ENCODE results near the gene SYK. TPM values are rescaled to one million over a fixed set of nuclear protein-coding genes. Genes with fewer than 3 reads are reported as not detected.

SYK gene
- total RNA-seq, 1 experiment from 2014 or later, result 9.0 TPM

DNA sequence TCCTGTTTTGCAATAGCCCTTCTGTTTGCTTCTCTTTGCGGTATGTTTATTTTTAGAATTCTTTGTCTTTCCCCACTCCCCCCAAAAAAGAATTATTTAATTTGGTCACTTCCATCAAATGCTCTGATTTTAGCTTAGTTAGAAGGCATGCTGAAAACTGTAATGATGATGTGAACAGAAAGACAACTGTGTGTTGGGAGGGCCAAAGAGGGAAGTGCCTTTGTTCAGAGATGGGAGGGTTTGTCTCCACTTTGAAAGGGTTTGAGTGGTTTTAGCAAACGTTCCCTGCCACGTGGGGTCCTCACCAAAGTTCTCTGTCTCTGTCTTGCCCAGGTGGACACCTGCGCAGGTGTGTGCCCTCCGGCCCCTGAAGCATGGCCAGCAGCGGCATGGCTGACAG lies 41.9 kb downstream of the SYK start:
- TF ChIP-seq ATF3 (IDR thresholded peaks at IDR 0.05) (no peak), CEBPB (IDR thresholded peaks at IDR 0.05; ENCODE audit: low read depth) (no peak), ELF1 (IDR thresholded peaks at IDR 0.05; ENCODE audit: borderline replicate concordance, low read depth) (no peak), RAD21 (IDR thresholded peaks at IDR 0.05; ENCODE audit: low read depth) (no peak), SRF (IDR thresholded peaks at IDR 0.05; ENCODE audit: low read depth) (no peak), ZNF274 (IDR thresholded peaks at IDR 0.05; ENCODE audit: low read depth, low read length) (no peak), ZFX (IDR thresholded peaks at IDR 0.05) (no peak), TCF7L2 (IDR thresholded peaks at IDR 0.05; ENCODE audit: borderline replicate concordance, extremely low read depth, insufficient read depth, insufficient read length) (no peak), POLR2AphosphoS5 (IDR thresholded peaks at IDR 0.05; ENCODE audit: low read depth, low read length) (no peak), EGR1 (IDR thresholded peaks at IDR 0.05; ENCODE audit: low read depth) (no peak)
- TF ChIP-seq, protein P1, sequence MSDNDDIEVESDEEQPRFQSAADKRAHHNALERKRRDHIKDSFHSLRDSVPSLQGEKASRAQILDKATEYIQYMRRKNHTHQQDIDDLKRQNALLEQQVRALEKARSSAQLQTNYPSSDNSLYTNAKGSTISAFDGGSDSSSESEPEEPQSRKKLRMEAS (IDR thresholded peaks at IDR 0.05), result no peak
- H3K4me2 ChIP-seq (ENCODE audit: low read length), result no peak overlapping the region
- no peak overlapping the region for H3K4me3 ChIP-seq (replicated peaks in 1 of 2; ENCODE audit: low read depth in 1 of 2, low read length in 2 of 2)
- CTCF ChIA-PET, result no interaction called here
- DNase-seq (ENCODE audit: low read depth, low spot score) (no peak), ATAC-seq (no peak)
- no peak overlapping the region for H2AFZ ChIP-seq (ENCODE audit: low read depth, low read length, poor library complexity, severe bottlenecking)
- no peak overlapping the region for H3K27ac ChIP-seq (ENCODE audit: low read depth, low read length)
- H3K36me3 ChIP-seq (ENCODE audit: control insufficient read depth in 1 of 2, insufficient read depth in 2 of 2, low read length in 2 of 2), result no peaks in the 10 kb centered on the region
- RAD21 ChIA-PET (ENCODE audit: low non-redundant PET in 1 of 2, low total read pairs in 2 of 2, uncharacterized antibody in 2 of 2, unreplicated experiment in 2 of 2), result no interaction called here
- POLR2A ChIA-PET, result no interaction called here
- no peaks in the 10 kb centered on the region for H3K79me2 ChIP-seq (ENCODE audit: insufficient read depth, low read length)
- H3K9me3 ChIP-seq (ENCODE audit: control insufficient read depth in 1 of 2, insufficient read depth in 1 of 2, low read depth in 1 of 2, low read length in 2 of 2), result peaks cover 0 to 12% of the 10 kb centered on the region in 2 experiments; a peak in 1 of 4 replicates
- no peaks in the 10 kb centered on the region for H3K4me1 ChIP-seq (ENCODE audit: control insufficient read depth in 1 of 2, insufficient read depth in 2 of 2, low read length in 2 of 2)
- no peaks in the 10 kb centered on the region for H3K9me2 ChIP-seq (ENCODE audit: insufficient read depth)
- H4K20me1 ChIP-seq (ENCODE audit: insufficient read depth), result no peaks in the 10 kb centered on the region
- BruUV-seq (replicated peaks), result no TSS peak
- intact Hi-C loops (cut with micrococcal nuclease), result no loop called here
- H3K9ac ChIP-seq (ENCODE audit: low read length), result no peak overlapping the region
- H3K27me3 ChIP-seq (ENCODE audit: insufficient read depth, low read length), result no peaks in the 10 kb centered on the region

- Histone ChIP-seq H3K4me1 (ENCODE audit: control insufficient read depth in 1 of 2, insufficient read depth in 2 of 2, low read length in 2 of 2) (no peaks in the 10 kb centered on the region), H3K4me2 (ENCODE audit: low read length) (no peak overlapping the region), H3K9me3 (ENCODE audit: control insufficient read depth in 1 of 2, insufficient read depth in 1 of 2, low read depth in 1 of 2, low read length in 2 of 2) (peaks cover 0 to 12% of the 10 kb centered on the region in 2 experiments; a peak in 1 of 4 replicates), H2AFZ (ENCODE audit: low read depth, low read length, poor library complexity, severe bottlenecking) (no peak overlapping the region), H3K27ac (ENCODE audit: low read depth, low read length) (no peak overlapping the region), H3K4me3 (replicated peaks in 1 of 2; ENCODE audit: low read depth in 1 of 2, low read length in 2 of 2) (no peak overlapping the region), H3K79me2 (ENCODE audit: insufficient read depth, low read length) (no peaks in the 10 kb centered on the region), H3K9me2 (ENCODE audit: insufficient read depth) (no peaks in the 10 kb centered on the region), H3K9ac (ENCODE audit: low read length) (no peak overlapping the region), H4K20me1 (ENCODE audit: insufficient read depth) (no peaks in the 10 kb centered on the region), H3K27me3 (ENCODE audit: insufficient read depth, low read length) (no peaks in the 10 kb centered on the region), H3K36me3 (ENCODE audit: control insufficient read depth in 1 of 2, insufficient read depth in 2 of 2, low read length in 2 of 2) (no peaks in the 10 kb centered on the region)
- ATAC-seq (no peak), DNase-seq (ENCODE audit: low read depth, low spot score) (no peak)
- ChIA-PET CTCF (no interaction called here), RAD21 (ENCODE audit: low non-redundant PET in 1 of 2, low total read pairs in 2 of 2, uncharacterized antibody in 2 of 2, unreplicated experiment in 2 of 2) (no interaction called here), POLR2A (no interaction called here)
- TF ChIP-seq SRF (IDR thresholded peaks at IDR 0.05; ENCODE audit: low read depth), result no peak
- no peak for TF ChIP-seq YY1 (IDR thresholded peaks at IDR 0.05; ENCODE audit: extremely low read depth, insufficient replicate concordance, low read depth, low read length)
- no peak for TF ChIP-seq CEBPB (IDR thresholded peaks at IDR 0.05; ENCODE audit: low read depth)
- BruUV-seq (replicated peaks), result no TSS peak
- intact Hi-C loops (cut with micrococcal nuclease), result no loop called here
These were observed 42.7 kb downstream of the SYK start for GRCh38 chr9:90844326-90844725.

Measured in HCT116 (cell line).